GM18505 (cell line): ENCODE results near the gene COL23A1.

Experiments used
- ATAC-seq: cut with Tn5 transposase; IDR thresholded peaks from one replicate; pipeline ENCODE4 v1.9.1; 2021; ENCODE audit not compliant: unreplicated experiment
- POLR2A ChIP-seq: IDR thresholded peaks from 4 replicates; pipeline ENCODE4 v1.6.1; 2011; ENCODE audit warnings: borderline replicate concordance; ENCODE audit not compliant: insufficient read depth, insufficient read length; ENCODE audit errors: extremely low read depth

COL23A1 gene

GRCh38 chr5:178445534-178445933 is 144.7 kb downstream of the COL23A1 start:
- TF ChIP-seq POLR2A = no peak
- no peak for ATAC-seq

DNA sequence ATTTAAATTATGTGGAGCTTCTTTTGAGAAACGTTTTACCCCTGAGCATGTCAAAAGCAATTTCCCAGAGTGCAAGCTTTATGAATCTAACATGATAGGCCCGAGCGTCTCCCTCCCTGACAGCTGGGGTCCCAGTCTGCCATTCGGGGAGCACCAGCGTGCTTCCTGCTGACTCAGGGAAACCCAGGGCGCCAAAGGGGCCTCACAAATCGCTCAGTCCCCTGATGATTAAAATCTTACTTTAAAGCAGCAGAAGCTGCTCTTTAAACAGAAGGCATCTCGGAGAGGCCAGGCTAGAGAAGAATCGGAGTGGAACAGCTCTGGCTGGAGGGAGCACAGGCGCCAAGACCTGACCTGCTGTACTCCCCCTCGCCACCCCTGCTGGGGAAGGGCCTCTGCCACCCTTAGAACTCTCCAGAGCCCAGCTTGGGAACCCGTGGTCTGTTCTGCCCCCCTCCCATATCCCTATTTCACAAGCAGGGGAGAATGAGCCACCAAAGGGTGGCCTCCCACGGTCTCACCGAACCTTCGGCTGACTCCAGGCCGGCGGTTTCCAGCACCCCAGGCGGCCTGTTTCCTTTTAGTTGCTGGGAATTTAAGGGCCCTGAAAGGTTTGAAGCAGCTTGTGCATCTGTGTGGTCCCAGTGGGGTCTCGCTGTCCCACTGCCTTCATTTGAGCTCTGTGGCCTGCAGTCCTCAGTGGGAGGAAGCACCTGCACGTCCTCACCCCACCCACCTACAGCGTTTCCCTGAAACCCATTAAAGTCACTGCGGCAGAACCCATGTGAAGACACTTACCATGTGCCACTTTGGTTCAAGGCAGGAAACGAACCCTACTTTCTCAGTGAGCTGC is 147.6 kb downstream of the COL23A1 start:
- ATAC-seq = no peak
- no peak for TF ChIP-seq POLR2A

DNA sequence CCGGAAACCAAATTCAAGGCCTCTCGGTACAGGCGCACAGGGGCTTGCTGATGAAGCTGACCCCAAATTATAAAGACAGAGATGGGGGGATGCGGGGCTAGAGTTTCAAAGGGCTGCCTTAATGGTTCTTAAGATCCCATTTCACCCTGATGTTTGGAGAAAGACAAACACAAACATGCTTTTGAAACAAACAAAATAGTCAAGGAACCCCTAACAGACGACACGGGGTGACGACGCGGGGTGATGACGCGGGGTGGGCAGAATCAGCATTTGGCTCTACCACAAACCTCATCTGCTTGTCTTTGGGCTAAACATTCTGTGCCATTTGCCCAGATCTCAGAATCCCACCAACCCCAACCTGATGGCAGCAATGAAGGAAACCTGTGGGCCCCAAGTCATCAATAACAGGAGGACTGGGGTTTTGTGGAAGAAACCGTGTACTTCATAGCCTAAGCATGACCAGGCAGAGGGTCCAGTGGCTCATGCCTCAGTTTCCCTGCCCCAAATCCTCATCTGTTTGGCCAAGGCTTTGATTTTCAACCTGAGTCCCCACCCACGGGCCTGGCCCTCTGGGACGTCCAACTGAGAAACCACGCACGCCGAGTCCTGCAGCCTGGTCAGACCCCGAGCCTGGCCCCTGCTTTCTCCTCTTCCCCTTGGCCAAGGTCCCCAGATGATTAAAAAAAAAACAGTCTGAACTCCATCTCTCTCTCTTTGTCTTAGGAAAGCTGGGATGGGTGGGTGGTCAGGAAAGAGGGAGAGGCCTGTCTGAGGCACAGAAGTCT is 148.5 kb downstream of the COL23A1 start:
- no peak for ATAC-seq
- no peak for TF ChIP-seq POLR2A

DNA sequence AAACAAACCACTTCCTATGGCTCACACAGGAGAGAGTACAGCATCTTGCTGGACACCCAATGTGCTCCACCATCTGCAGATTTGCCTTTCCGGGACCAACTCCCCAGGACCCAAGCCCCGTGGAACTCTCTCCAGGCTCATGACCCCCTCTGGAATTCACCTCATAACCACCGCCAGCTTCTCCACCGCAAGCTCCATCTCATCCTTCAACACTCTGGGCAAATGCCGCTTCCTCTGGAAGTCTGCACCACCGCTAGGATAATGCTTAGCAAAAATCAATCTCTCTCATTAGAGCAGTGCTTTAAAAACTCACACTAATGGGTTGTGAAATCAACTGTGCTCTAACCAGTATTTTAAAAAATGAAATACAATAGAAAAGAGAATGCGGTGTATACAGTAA is 150.0 kb downstream of the COL23A1 start:
- no peak for ATAC-seq
- TF ChIP-seq POLR2A = no peak

DNA sequence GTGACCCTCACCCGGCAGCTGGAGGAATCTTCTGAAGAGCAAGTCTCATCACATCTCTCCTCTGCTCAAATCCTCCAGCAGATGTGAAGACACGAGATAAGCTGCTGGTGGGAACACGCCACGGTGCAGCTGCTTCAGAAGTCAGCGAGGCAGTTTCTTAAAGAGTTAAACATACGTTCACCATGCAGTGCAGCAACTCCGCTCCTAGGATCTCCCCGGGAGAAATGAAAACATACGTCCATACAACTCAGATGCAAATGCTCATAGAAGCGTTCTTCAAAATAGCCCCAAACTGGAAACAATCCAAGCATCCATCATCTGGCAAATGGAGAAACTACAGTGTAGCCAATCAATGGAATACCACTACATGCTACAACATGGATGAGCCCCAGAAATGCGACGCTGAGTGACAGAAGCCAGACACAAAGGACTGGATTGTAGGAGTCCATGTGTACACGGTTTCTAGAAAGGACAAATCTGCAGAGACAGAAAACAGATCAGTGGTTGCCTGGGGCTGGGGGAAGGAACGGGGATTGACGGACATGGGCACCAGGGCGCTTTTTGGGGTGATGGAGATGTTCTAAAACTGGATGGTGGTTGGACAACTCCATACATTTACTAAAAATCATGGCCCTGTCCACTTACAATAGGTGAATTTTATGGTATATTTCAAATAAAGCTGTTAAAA is 150.6 kb downstream of the COL23A1 start:
- ATAC-seq = no peak
- no peak for TF ChIP-seq POLR2A

DNA sequence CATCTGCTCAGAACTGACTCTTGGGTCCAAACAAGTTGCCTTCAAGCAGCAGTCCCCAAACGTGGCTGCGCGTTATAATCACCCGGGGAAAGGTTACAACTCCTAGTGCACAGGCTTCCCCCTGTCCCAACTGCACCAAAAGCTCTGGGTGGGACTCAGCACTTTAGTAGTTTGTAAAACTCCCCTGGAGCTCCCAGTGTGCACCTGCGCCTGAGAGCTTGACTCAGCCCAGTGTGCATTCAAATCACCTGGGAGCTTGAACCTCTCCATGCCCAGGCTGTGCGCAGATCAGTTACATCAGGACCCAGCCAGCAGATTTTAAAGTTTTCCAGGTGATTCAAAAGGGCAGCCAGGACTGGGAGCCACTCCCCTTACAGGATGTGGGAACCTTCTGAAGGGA is 151.4 kb downstream of the COL23A1 start:
- no peak for TF ChIP-seq POLR2A
- no peak for ATAC-seq

DNA sequence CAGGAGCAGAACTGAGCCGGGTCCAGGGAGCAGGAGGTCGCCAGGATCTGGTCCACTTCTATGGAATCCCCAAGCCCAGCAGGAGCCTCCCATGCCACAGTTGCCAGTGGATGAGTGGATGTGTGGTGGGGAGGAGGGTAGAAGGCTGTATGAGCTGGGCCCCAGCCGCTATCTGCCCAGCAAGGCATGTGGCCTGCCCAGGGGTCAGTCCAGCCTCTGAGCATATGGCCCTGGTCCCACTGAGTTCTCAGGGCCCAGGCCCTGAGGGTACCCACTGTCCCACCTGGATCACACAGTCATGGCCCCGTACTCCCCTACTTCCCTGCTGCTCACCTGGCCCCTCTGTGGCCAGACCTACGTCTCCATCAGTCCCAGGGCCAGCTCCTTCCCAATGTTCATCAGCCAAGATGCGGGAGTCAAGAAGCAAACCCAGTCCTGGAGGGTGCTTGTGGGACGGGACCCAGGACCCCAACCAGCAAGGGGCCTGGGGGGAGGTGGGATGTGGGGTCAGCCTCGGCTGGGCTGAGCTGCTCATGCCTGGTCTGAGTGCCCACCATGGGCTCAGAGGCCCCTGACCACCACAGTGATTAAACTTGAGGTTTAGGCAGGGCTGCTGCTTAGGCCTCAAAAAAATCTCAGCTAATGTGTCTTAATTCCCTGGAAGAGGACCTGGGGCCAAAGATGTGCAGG is 152.7 kb downstream of the COL23A1 start:
- no peak for ATAC-seq
- TF ChIP-seq POLR2A = no peak

DNA sequence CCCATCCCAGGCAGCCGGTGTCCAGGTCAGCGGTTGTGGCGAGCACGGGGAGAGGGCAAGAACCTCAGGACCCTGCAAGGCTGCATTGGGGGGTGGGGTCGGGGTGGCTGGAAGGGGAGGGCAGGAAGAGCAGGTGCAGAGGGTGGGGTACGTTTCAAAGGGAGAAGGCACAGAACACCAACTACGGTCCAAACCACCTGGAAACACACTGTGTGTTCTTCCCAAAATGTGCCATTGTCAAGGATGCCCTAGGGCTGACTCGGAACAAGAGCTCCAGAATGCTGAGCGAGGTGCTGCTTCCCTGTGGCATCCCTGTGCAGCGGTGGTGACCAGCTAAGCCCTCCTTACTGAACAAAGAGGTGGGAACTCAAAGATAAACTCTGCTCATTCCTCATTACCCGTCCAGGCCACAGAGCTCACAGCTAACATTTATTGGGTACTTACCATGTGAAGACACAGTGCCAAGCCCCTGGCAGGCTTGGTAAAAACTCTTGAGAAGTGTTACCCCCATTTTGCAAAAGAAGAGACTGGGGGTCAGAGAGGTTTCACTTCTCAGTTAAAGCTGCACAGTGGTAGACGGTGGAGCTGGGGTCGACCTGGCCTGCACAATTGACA is 153.8 kb downstream of the COL23A1 start:
- no peak for ATAC-seq
- TF ChIP-seq POLR2A = no peak

DNA sequence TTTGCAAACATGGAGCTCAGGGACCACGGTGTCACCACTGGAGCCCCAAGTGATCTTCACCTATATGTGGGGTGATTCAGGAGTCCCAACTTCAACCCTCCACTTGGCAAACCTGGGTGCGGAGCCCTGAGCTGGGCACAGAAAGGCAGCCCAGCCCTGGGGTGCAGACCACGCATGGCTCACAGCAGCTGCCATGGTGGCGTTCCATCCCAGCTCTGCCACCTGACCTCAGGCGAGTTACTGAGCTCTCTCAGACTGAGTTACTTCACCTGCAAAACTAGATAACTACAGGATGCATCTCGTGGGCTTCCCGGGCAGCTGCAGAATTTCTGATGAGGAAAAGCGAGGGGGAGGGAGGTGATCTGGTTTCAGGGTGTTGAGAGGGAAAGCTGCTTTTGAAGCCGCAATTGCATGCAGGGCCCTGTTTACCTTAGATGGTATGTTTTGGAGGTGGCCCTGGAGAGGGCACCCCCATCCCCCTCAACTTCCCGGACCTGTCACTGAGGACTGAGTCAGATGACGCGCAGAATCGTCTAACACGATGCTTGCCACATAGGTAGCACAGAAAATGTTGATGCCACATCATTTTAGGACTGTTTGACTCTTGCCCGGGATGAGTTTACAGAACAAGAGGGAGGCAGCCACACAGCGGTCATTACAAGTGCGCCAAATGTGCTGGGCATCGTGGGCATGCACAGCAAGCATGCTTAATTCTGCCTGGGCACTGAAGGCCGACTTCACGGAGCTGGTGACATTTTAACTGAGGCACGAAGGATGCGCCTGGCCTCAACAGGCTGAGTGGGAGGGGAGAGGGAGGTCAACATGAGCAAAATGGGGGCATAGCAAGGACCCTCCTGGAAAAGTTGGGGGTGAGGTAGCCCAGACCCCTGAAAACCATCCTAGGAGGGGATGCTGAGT is 154.6 kb downstream of the COL23A1 start:
- ATAC-seq = no peak
- no peak for TF ChIP-seq POLR2A

GRCh38 chr5:178434851-178435250 is 155.3 kb downstream of the COL23A1 start:
- ATAC-seq = no peak
- TF ChIP-seq POLR2A = no peak

- no peak for ATAC-seq
- TF ChIP-seq POLR2A = no peak
These were observed 156.0 kb downstream of the COL23A1 start for GRCh38 chr5:178434016-178434761.

GRCh38 chr5:178433273-178433775 is 156.9 kb downstream of the COL23A1 start:
- ATAC-seq = no peak
- TF ChIP-seq POLR2A = no peak
